HS-27A (cell line): ENCODE measurements around the gene BTBD9.
A peak's percentile ranks its signal among the peaks of the same experiment; 100 is the strongest.

Experiments used
- DNase-seq: peaks from one replicate; pipeline ENCODE4 v3.0.0-alpha.2; 2012; ENCODE audit warnings: low read depth, missing footprints

BTBD9 gene

GRCh38 chr6:38480036-38480435 lies 159.7 kb downstream of the BTBD9 start:
- DNase-seq: no peak

- DNase-seq: no peak
Observed at GRCh38 chr6:38479331-38479730, 160.4 kb downstream of the BTBD9 start.

- no peak for DNase-seq
Observed at GRCh38 chr6:38477680-38478260, 162.0 kb downstream of the BTBD9 start.

- no peak for DNase-seq
Observed at GRCh38 chr6:38476888-38477287, 162.8 kb downstream of the BTBD9 start.

DNA sequence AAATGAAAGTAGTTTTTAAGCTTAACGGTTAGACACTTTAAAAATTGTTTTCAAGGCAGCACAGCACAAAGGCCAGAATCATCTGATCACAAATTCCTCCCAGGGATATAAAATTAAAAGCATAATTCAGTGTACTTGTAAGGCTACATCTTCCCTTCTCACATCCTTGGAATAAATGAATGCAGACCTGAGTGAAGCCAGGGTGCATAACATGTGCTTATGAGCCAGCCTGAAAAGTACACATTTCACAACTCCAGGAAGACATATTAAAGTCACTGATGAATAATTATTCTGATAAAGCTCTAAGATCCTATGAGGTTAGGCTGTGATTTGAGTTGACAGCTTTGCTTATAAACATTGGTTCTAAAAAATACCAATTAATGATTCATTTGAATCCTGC lies 163.6 kb downstream of the BTBD9 start:
- no peak for DNase-seq

DNA sequence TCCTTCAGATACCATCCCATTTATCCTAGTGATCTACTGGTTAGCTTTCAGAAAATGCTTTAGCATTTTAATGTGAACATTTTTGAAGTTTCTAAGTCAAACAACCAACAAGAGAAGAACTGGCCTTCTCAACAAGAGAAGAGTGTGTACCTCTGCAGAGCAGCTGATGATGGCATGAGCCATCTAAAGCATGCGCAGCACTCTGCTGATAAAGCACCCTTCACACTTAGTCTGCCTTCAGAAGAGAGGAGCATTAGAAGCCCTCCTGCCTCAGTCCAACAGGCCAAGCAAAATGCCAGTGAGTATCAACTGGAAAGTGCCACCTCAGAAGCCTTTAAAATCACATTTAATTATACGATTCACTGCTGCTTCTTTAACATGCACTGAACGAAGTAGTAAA lies 169.2 kb downstream of the BTBD9 start:
- no peak for DNase-seq

DNA sequence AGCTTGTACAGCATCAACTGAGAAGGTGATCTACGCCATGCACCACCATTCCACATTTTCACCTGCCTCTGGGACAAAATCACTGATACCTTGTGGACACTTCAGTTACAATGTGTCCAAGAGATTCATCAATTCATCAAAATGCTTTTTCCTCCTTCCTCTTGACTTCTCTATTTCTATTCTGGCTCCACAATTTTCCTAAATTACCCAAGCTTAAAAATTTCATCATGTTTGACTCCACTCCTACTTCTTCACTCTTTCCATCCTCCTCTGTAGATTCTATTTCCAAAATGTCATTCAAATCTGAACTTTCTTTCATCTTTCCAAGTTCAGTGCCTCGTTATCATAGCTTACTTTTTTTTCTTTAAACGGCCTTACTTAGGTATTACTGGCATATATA lies 172.2 kb downstream of the BTBD9 start:
- no peak for DNase-seq

DNA sequence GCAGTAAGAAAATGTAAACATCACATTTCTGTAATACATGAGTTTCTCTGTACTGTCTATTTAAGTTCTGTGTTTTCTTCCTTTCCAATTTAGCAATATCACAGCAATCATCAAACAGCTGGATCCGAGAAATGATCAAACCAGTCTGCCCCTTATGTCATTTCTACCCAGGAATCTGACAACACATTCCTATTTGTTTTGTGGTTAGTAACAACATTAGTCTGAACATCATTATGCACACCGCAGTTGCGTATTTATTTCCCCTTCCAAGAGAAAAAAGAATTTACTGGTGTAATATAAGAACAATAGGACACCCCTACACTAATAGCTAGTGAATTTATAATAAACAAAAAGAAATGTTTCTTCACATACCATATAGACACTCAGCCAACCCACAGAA lies 179.5 kb downstream of the BTBD9 start:
- DNase-seq: no peak

- no peak for DNase-seq
Observed at GRCh38 chr6:38459291-38459690, 180.4 kb downstream of the BTBD9 start.

- DNase-seq: no peak
Observed at GRCh38 chr6:38453861-38454260, 185.9 kb downstream of the BTBD9 start.

GRCh38 chr6:38452816-38453660 lies 186.7 kb downstream of the BTBD9 start:
- no peak for DNase-seq

- no peak for DNase-seq
Observed at GRCh38 chr6:38450717-38451116, 189.0 kb downstream of the BTBD9 start.

DNA sequence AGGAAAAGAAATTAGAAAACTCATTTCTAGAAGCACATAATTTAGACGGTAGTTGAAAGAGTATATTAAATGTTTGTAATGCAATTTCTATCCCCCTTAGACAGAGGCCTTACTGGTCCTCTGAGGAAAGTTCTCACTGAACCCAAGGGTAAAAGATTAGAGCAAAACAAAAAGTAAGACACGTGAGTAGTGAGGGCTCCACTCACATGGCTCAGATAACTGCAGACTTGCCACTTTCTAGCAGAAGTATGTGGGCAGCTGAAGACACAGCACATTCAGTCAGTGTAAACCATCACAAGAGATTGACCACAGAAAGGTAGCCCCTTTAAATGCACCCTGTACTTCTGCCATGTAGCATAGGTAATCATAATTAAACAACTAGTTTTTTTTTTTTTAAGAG lies 193.8 kb downstream of the BTBD9 start:
- DNase-seq: no peak

GRCh38 chr6:38445336-38445735 lies 194.4 kb downstream of the BTBD9 start:
- DNase-seq: no peak

DNA sequence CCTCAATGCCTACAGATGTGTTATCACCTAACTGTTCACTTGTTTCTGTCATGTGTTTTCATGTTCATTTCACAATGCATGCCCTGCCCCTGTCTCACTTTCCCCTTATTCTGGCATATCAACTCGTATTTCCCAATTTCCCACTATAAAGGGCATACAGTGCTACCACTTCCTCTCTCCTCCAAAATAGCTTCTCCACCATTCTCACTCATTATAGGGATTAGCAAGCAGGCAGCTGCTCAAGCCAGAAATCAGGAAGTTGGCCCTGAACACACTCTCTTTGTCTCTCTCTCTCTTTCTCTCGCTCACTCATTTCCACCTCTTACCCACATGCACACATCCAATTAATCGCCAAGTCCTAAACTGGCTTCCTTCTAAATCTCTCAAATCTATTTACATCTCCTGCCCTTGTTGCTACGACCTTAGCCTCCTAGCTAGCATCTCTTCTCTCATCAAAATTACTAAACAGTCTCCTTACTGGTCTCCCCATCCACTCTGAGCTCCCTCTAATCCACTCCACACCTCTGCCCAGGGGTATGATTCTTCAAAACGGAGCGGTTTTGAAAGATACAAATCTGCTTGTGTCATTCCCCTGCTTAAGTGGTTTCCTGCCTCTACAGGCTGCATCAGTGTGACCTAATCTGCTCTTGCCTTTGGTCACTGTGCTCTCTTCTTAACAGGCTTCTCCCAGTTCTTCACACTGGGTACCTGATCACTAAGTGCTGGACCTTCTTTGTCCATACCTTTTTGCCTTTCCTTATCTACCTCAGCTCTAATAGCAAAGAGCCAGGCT lies 196.2 kb downstream of the BTBD9 start:
- DNase-seq: no peak

DNA sequence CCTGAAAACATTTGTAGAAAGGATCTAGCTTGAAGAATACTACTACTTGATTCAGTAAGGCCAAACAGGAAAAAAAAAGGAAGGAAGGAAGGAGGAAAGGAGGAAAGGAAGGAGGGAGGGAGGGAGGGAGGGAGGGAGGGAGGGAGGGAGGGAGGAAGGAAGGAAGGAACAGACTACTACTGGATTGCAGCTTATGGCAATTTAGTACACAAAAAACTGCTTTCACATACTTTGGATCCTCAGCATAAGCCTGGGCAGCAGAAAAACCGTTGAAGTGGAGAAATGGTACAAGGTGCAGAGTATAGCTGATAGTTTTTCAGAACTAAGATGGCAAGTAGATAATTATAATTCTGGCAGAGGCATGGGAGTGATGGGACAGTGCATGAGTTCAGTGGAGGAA lies 201.6 kb downstream of the BTBD9 start:
- DNase-seq: no peak

- no peak for DNase-seq
Observed at GRCh38 chr6:38436726-38437465, 202.8 kb downstream of the BTBD9 start.

- no peak for DNase-seq
Observed at GRCh38 chr6:38435330-38435729, 204.4 kb downstream of the BTBD9 start.

GRCh38 chr6:38434051-38434450 lies 205.7 kb downstream of the BTBD9 start:
- DNase-seq: no peak

DNA sequence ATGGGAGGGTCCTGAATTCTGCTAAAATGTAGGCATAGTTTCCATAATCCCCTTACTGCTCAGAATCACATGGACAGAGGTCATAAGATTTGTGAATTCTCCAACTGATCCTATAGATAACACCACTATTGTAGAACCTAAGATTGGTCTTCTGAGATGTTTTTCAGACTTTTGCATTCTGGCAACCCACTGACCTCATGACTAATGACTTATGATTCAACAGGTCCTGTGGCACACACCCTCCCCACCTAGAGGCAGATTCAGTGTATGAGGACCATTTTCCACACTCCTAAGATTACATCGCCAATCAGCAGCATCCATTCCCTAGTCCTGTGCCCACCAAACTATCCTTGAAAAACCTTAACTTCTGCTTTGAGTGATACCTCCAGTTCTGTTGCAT lies 207.2 kb downstream of the BTBD9 start:
- peak; percentile 19 for DNase-seq

DNA sequence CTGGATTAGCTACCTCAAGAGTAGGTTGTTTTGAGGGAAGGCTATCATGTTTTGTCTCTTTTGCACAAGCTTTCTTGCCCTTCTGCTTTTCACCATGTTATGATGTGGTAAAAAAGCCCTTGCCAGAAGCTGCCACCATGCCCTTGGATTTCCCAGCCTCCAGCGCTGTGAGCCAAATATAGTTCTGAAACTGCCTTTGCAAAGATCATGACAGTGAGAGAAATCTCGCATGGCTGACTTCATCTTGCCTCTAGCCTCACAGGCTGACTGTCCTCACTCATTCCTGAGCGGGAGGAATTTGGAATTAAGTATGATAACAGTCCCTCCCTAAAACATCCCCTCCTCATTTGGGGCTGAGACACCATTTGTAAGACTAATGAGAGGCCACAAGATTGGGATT lies 207.7 kb downstream of the BTBD9 start:
- no peak for DNase-seq

GRCh38 chr6:38429546-38429945 lies 210.2 kb downstream of the BTBD9 start:
- DNase-seq: no peak
